ENCODE results near the gene COL25A1.
"Not testable (repeated sequence)": the region's sequence is repeated elsewhere in the genome, so short reads cannot be mapped to it uniquely, and the experiment has no call there.

Gene COL25A1

GRCh38 chr4:109094056-109094455 lies 208.4 kb downstream of the COL25A1 start:
- no peak for DNase-seq (ENCODE audit: extremely low read depth, low read depth)
- no peak for TF ChIP-seq CTCF (IDR thresholded peaks at IDR 0.05; ENCODE audit: low read depth, low read length)

GRCh38 chr4:109091727-109092409 lies 210.6 kb downstream of the COL25A1 start:
- DNase-seq (ENCODE audit: extremely low read depth, low read depth): no peak
- no peak for TF ChIP-seq CTCF (IDR thresholded peaks at IDR 0.05; ENCODE audit: low read depth, low read length)

GRCh38 chr4:109083911-109084310 lies 218.5 kb downstream of the COL25A1 start:
- no peak for DNase-seq (ENCODE audit: extremely low read depth, low read depth)
- no peak for TF ChIP-seq CTCF (IDR thresholded peaks at IDR 0.05; ENCODE audit: low read depth, low read length)

- no peak for TF ChIP-seq CTCF (IDR thresholded peaks at IDR 0.05; ENCODE audit: low read depth, low read length)
- no peak for DNase-seq (ENCODE audit: extremely low read depth, low read depth)
Measured at GRCh38 chr4:109079731-109080130, 222.7 kb downstream of the COL25A1 start.

GRCh38 chr4:109079201-109079600 lies 223.3 kb downstream of the COL25A1 start:
- no peak for TF ChIP-seq CTCF (IDR thresholded peaks at IDR 0.05; ENCODE audit: low read depth, low read length)
- no peak for DNase-seq (ENCODE audit: extremely low read depth, low read depth)

- no peak for TF ChIP-seq CTCF (IDR thresholded peaks at IDR 0.05; ENCODE audit: low read depth, low read length)
- DNase-seq (ENCODE audit: extremely low read depth, low read depth): peak; percentile 54
Measured at GRCh38 chr4:109078724-109079123, 223.7 kb downstream of the COL25A1 start.

- no peak for TF ChIP-seq CTCF (IDR thresholded peaks at IDR 0.05; ENCODE audit: low read depth, low read length)
- DNase-seq (ENCODE audit: extremely low read depth, low read depth): no peak
Measured at GRCh38 chr4:109077505-109077904, 225.0 kb downstream of the COL25A1 start.

- not testable (repeated sequence) for DNase-seq (ENCODE audit: extremely low read depth, low read depth)
Measured at GRCh38 chr4:109076709-109077108, 225.7 kb downstream of the COL25A1 start.
